Upper lobe of left lung (tissue), 6 donors: ENCODE measurements around the gene DENND1B. TPM values are rescaled to one million over a fixed set of nuclear protein-coding genes. Genes with fewer than 3 reads are reported as not detected.

Experiments
- ATAC-seq, 2 donors: fragments of 200-7000 bp; cut with Tn5 transposase; one replicate each; pipeline ENCODE4 v1.9.1; 2022; ENCODE audit warnings: mild to moderate bottlenecking in 2 of 2, moderate library complexity in 2 of 2; ENCODE audit not compliant: low FRiP score in 2 of 2
- DNase-seq, 2 donors: peaks; one replicate each; pipeline ENCODE4 v3.0.0-alpha.2; 2019 to 2020
- H3K27ac ChIP-seq, 4 donors: fragments of 200-600 bp; sonication (generic); one replicate each; pipeline ENCODE4 v1.5.1; 2016 to 2019
- H3K27me3 ChIP-seq, 4 donors: fragments of 200-600 bp; sonication (generic); one replicate each; pipeline ENCODE4 v1.5.1; 2017 to 2019
- H3K36me3 ChIP-seq, 4 donors: fragments of 200-600 bp; sonication (generic); one replicate each; pipeline ENCODE4 v1.5.1; 2016 to 2019
- H3K4me1 ChIP-seq, 4 donors: fragments of 200-600 bp; sonication (generic); one replicate each; pipeline ENCODE4 v1.5.1; 2018 to 2019
- H3K4me3 ChIP-seq, 4 donors: fragments of 200-600 bp; sonication (generic); one replicate each; pipeline ENCODE4 v1.5.1; 2017 to 2019; ENCODE audit warnings: mild to moderate bottlenecking in 2 of 4, moderate library complexity in 1 of 4
- H3K9me3 ChIP-seq, 4 donors: fragments of 200-600 bp; sonication (generic); one replicate each; pipeline ENCODE4 v1.5.1; 2018 to 2019
- CTCF ChIP-seq, 6 experiments: fragments of 450-650 bp in 4 of 6; fragments of 200-600 bp in 2 of 6; sonication (generic) in 2 of 6; IDR thresholded peaks; one replicate each; pipeline ENCODE4 v1.5.1; 2016 to 2019; ENCODE audit warnings: antibody characterized with exemption in 6 of 6
- EP300 ChIP-seq, 4 donors: sonication (generic); formaldehyde crosslinking; IDR thresholded peaks; one replicate each; pipeline ENCODE4 v1.5.1; 2017; ENCODE audit warnings: antibody characterized with exemption in 4 of 4, control low read depth in 2 of 4
- POLR2A ChIP-seq, 4 donors: fragments of 450-650 bp; IDR thresholded peaks; one replicate each; pipeline ENCODE4 v1.5.1; 2016 to 2017; ENCODE audit warnings: antibody characterized with exemption in 4 of 4, mild to moderate bottlenecking in 2 of 4
- POLR2AphosphoS5 ChIP-seq, 2 donors: sonication (generic); formaldehyde crosslinking; IDR thresholded peaks; one replicate each; pipeline ENCODE4 v1.5.1; 2017; ENCODE audit warnings: antibody characterized with exemption in 2 of 2
- WGBS, 2 donors: methylation state at CpG; one replicate each; pipeline ENCODE4 v1.1.5; 2017 to 2018; 5-methylcytosine and 5-hydroxymethylcytosine counted together
- total RNA-seq, 6 donors: library from RNA; depleted of rRNA in 4 of 6; stranded (reverse); fragments of >200 nt in 4 of 6; gene quantifications; one replicate each; pipeline versions ENCODE4 v1.1.0 to v1.2.1, GENCODE V29; 2016 to 2021
- donor health status: DM: no; HTN: no; CAD: no; lungs with moderate emphysema.
- donor health status: DM: no; HTN: yes; CAD: no; lungs with severe emphysema.

DENND1B gene
- total RNA-seq, 6 donors from 2014 or later: 14.9 to 39.1 (median 21.0) TPM

GRCh38 chr1:197663162-197663953 is 111.9 kb downstream of the DENND1B start:
- Histone ChIP-seq H3K4me3 (no peak overlapping the region), H3K9me3 (no peaks in the 10 kb centered on the region), H3K36me3 (no peaks in the 10 kb centered on the region), H3K27me3 (no peaks in the 10 kb centered on the region), H3K27ac (no peak overlapping the region), H3K4me1 (peaks cover 6 to 10% (median 8%) of the 10 kb centered on the region in 4 donors)
- WGBS, 2 donors: 66 to 67% methylated on average over 4 of the region's 4 CpGs
- TF ChIP-seq EP300 (IDR thresholded peaks at IDR 0.05) (no peak), POLR2AphosphoS5 (IDR thresholded peaks at IDR 0.05) (no peak), CTCF (IDR thresholded peaks at IDR 0.05) (no peak), POLR2A (IDR thresholded peaks at IDR 0.05) (no peak)
- no peak for ATAC-seq
- DNase-seq: no peak

DNA sequence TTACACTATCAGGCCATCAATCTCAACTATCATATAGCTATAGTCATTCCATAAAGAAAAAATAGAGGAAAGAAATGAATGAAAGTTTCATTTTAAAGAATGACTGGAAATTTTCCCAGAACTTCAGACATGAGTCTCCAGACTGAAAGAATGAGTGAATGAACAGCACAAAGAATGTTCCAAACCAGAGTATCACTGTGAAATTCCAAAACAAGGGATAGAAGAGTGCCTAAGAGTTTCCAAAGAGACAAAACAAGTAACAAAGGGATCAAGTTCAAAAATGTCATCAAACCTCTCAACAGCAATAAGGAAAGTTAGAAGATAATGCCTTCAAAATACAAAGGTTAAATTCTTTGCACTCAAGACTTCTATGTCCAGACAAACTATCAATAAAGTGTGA is 114.9 kb downstream of the DENND1B start:
- ATAC-seq (no peak), DNase-seq (no peak)
- no peaks in the 10 kb centered on the region for H3K27me3 ChIP-seq
- no peak overlapping the region for H3K4me3 ChIP-seq
- TF ChIP-seq EP300 (IDR thresholded peaks at IDR 0.05): no peak
- no peak for TF ChIP-seq POLR2A (IDR thresholded peaks at IDR 0.05)
- TF ChIP-seq CTCF (IDR thresholded peaks at IDR 0.05): no peak
- TF ChIP-seq POLR2AphosphoS5 (IDR thresholded peaks at IDR 0.05): no peak
- no peak overlapping the region for H3K27ac ChIP-seq
- peaks cover 6 to 10% (median 8%) of the 10 kb centered on the region in 4 donors for H3K4me1 ChIP-seq
- H3K36me3 ChIP-seq: no peaks in the 10 kb centered on the region
- no peaks in the 10 kb centered on the region for H3K9me3 ChIP-seq

- no peak overlapping the region for H3K4me3 ChIP-seq
- WGBS, 2 donors: 54 to 65% methylated on average over 3 of the region's 3 CpGs
Measured at GRCh38 chr1:197659171-197659570, 116.1 kb downstream of the DENND1B start.

GRCh38 chr1:197649188-197649587 is 126.1 kb downstream of the DENND1B start:
- no peaks in the 10 kb centered on the region for H3K9me3 ChIP-seq
- no peaks in the 10 kb centered on the region for H3K36me3 ChIP-seq
- 79 to 89% methylated on average over 2 of the region's 2 CpGs for WGBS, 2 donors
- H3K27me3 ChIP-seq: no peaks in the 10 kb centered on the region
- DNase-seq: no peak
- H3K4me3 ChIP-seq: no peak overlapping the region
- TF ChIP-seq CTCF (IDR thresholded peaks at IDR 0.05) (no peak), POLR2AphosphoS5 (IDR thresholded peaks at IDR 0.05) (no peak), EP300 (IDR thresholded peaks at IDR 0.05) (no peak), POLR2A (IDR thresholded peaks at IDR 0.05) (no peak)
- H3K27ac ChIP-seq: no peak overlapping the region
- no peaks in the 10 kb centered on the region for H3K4me1 ChIP-seq
- ATAC-seq: no peak

More at GRCh38 chr1:197659171-197659570, 116.1 kb downstream of the DENND1B start:
- no peaks in the 10 kb centered on the region for H3K9me3 ChIP-seq
- H3K27me3 ChIP-seq: no peaks in the 10 kb centered on the region
- no peaks in the 10 kb centered on the region for H3K36me3 ChIP-seq
- DNase-seq: no peak
- no peak for ATAC-seq
- H3K4me1 ChIP-seq: peaks cover 6 to 10% (median 8%) of the 10 kb centered on the region in 4 donors
- no peak overlapping the region for H3K27ac ChIP-seq
- TF ChIP-seq CTCF (IDR thresholded peaks at IDR 0.05) (no peak), POLR2AphosphoS5 (IDR thresholded peaks at IDR 0.05) (no peak), POLR2A (IDR thresholded peaks at IDR 0.05) (no peak), EP300 (IDR thresholded peaks at IDR 0.05) (no peak)

GRCh38 chr1:197638316-197638715 is 137.0 kb downstream of the DENND1B start:
- no peak for TF ChIP-seq POLR2AphosphoS5 (IDR thresholded peaks at IDR 0.05)
- TF ChIP-seq POLR2A (IDR thresholded peaks at IDR 0.05): no peak
- no peak for TF ChIP-seq CTCF (IDR thresholded peaks at IDR 0.05)
- no peak for TF ChIP-seq EP300 (IDR thresholded peaks at IDR 0.05)
- ATAC-seq (no peak), DNase-seq (no peak)
- H3K36me3 ChIP-seq: no peaks in the 10 kb centered on the region
- WGBS, 2 donors: 98 to 100% methylated on average over 2 of the region's 2 CpGs
- no peak overlapping the region for H3K4me3 ChIP-seq
- no peaks in the 10 kb centered on the region for H3K4me1 ChIP-seq
- peaks cover 0 to 6% (median 0%) of the 10 kb centered on the region in 4 donors for H3K9me3 ChIP-seq
- H3K27ac ChIP-seq: no peak overlapping the region
- no peaks in the 10 kb centered on the region for H3K27me3 ChIP-seq
